ENCODE results near the gene ARRDC2.

ARRDC2 gene

DNA sequence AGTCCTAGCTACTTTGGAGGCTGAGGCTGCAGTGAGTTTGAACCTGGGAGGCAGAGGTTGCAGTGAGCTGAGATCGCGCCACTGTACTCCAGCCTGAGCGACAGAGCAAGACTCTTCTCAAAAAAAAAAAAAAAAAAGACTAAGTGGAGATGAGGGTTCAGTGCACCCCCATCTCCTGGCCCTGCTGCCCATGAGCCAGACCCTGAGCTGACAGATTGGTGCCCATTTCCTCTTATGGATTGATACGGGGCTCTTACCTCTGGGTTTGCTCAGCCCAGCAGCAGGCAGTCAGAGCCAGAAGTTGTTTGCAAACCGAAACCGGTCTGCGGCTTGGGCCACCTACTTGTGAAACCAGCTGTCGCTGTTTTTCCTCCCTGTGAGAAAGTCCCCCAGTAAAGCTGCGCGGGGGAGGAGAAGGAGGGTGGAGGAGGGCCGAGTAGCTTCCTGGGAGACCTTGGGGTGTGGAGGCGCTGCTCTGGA lies 36.9 kb downstream of the ARRDC2 start:
- no peak for DNase-seq (ENCODE audit: extremely low spot score)
- ChIA-PET POLR2A (interaction anchor here (1.1 kb wide), 2 partner anchors 12 to 16 kb away, joined by 3 read pairs; no protein-coding TSS in a partner anchor), CTCF (interaction anchor here (0.6 to 0.7 kb wide), 2 partner anchors 19 to 50 kb away, joined by 3 read pairs; no protein-coding TSS in a partner anchor)

GRCh38 chr19:18045307-18046050 lies 37.5 kb downstream of the ARRDC2 start:
- ChIA-PET CTCF (interaction anchor here (0.6 kb wide), 1 partner anchor 51 kb away, joined by 3 read pairs; no protein-coding TSS in a partner anchor), POLR2A (interaction anchor here (1.1 kb wide), 1 partner anchor 17 kb away, joined by 3 read pairs; no protein-coding TSS in a partner anchor)
- no peak for TF ChIP-seq FOXM1 (IDR thresholded peaks at IDR 0.05; ENCODE audit: borderline replicate concordance)
- DNase-seq (ENCODE audit: extremely low spot score): no peak

More for the DNA sequence above, 36.9 kb downstream of the ARRDC2 start:
- TF ChIP-seq ZNF384 (IDR thresholded peaks at IDR 0.05) (no peak), CTBP1 (IDR thresholded peaks at IDR 0.05; ENCODE audit: borderline replicate concordance) (no peak), ARNT (IDR thresholded peaks at IDR 0.05) (no peak), ELF4 (IDR thresholded peaks at IDR 0.05) (no peak), SUZ12 (IDR thresholded peaks at IDR 0.05) (no peak), TARDBP (IDR thresholded peaks at IDR 0.05) (no peak), L3MBTL2 (conservative IDR thresholded peaks at IDR 0.05) (no peak), BHLHE40 (IDR thresholded peaks at IDR 0.05; ENCODE audit: borderline replicate concordance) (no peak), NFRKB (IDR thresholded peaks at IDR 0.05) (no peak), FOXK2 (IDR thresholded peaks at IDR 0.05) (no peak), FOXM1 (IDR thresholded peaks at IDR 0.05; ENCODE audit: borderline replicate concordance) (no peak)

GRCh38 chr19:18046059-18046718 lies 38.2 kb downstream of the ARRDC2 start:
- ChIA-PET POLR2A (no interaction called here), CTCF (no interaction called here)
- TF ChIP-seq HDGF (IDR thresholded peaks at IDR 0.05; ENCODE audit: borderline replicate concordance) (no peak), FOXK2 (IDR thresholded peaks at IDR 0.05) (no peak), FOXM1 (IDR thresholded peaks at IDR 0.05; ENCODE audit: borderline replicate concordance) (no peak), CTBP1 (IDR thresholded peaks at IDR 0.05; ENCODE audit: borderline replicate concordance) (no peak), ZNF384 (IDR thresholded peaks at IDR 0.05) (no peak), SP1 (IDR thresholded peaks at IDR 0.05) (no peak), TARDBP (IDR thresholded peaks at IDR 0.05) (no peak), SUZ12 (IDR thresholded peaks at IDR 0.05) (no peak), L3MBTL2 (conservative IDR thresholded peaks at IDR 0.05) (no peak), ARNT (IDR thresholded peaks at IDR 0.05) (no peak)
- TF ChIP-seq, protein P1, sequence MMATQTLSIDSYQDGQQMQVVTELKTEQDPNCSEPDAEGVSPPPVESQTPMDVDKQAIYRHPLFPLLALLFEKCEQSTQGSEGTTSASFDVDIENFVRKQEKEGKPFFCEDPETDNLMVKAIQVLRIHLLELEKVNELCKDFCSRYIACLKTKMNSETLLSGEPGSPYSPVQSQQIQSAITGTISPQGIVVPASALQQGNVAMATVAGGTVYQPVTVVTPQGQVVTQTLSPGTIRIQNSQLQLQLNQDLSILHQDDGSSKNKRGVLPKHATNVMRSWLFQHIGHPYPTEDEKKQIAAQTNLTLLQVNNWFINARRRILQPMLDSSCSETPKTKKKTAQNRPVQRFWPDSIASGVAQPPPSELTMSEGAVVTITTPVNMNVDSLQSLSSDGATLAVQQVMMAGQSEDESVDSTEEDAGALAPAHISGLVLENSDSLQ (IDR thresholded peaks at IDR 0.05): no peak
- DNase-seq (ENCODE audit: extremely low spot score): no peak

DNA sequence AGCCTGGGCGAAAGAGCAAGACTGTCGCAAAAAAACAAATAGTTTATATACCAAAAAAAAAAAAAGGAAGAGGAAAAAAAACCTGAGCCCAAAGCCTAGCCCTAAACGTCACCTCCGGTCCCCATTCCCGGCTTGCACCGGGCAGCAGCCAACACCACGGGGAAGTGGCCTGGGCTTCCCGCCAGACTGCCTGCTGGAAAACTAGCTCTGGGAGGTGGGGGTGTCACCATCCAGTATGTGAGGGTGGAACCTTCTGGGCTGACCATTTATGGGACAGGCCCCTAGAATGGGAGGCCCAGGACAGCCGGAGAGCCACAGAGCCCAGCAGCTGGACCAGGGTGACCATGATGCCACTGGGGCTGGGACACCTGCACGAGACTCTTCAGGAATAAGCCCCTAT lies 41.4 kb downstream of the ARRDC2 start:
- DNase-seq (ENCODE audit: extremely low spot score): no peak
- ChIA-PET POLR2A (no interaction called here), CTCF (no interaction called here)
- TF ChIP-seq CTBP1 (IDR thresholded peaks at IDR 0.05; ENCODE audit: borderline replicate concordance): no peak
- no peak for TF ChIP-seq BHLHE40 (IDR thresholded peaks at IDR 0.05; ENCODE audit: borderline replicate concordance)
- no peak for TF ChIP-seq LEF1 (IDR thresholded peaks at IDR 0.05; ENCODE audit: borderline replicate concordance)
- no peak for TF ChIP-seq FOXK2 (IDR thresholded peaks at IDR 0.05)
- TF ChIP-seq, protein P1 (IDR thresholded peaks at IDR 0.05): no peak
- no peak for TF ChIP-seq ZNF384 (IDR thresholded peaks at IDR 0.05)
- TF ChIP-seq L3MBTL2 (conservative IDR thresholded peaks at IDR 0.05): no peak
- TF ChIP-seq FOXM1 (IDR thresholded peaks at IDR 0.05; ENCODE audit: borderline replicate concordance): no peak
- TF ChIP-seq FOXA1 (IDR thresholded peaks at IDR 0.05): no peak
- no peak for TF ChIP-seq HDGF (IDR thresholded peaks at IDR 0.05; ENCODE audit: borderline replicate concordance)
- TF ChIP-seq ARNT (IDR thresholded peaks at IDR 0.05): no peak
- no peak for TF ChIP-seq NFRKB (IDR thresholded peaks at IDR 0.05)
- no peak for TF ChIP-seq ELF4 (IDR thresholded peaks at IDR 0.05)
- TF ChIP-seq SP1 (IDR thresholded peaks at IDR 0.05): no peak
- TF ChIP-seq SUZ12 (IDR thresholded peaks at IDR 0.05): no peak
- no peak for TF ChIP-seq TARDBP (IDR thresholded peaks at IDR 0.05)

- CTCF ChIA-PET: no interaction called here
- POLR2A ChIA-PET: no interaction called here
- TF ChIP-seq CTBP1 (IDR thresholded peaks at IDR 0.05; ENCODE audit: borderline replicate concordance) (no peak), TARDBP (IDR thresholded peaks at IDR 0.05) (no peak), NFRKB (IDR thresholded peaks at IDR 0.05) (no peak), SP1 (IDR thresholded peaks at IDR 0.05) (no peak), FOXK2 (IDR thresholded peaks at IDR 0.05) (no peak), ELF4 (IDR thresholded peaks at IDR 0.05) (no peak), ARNT (IDR thresholded peaks at IDR 0.05) (no peak), BHLHE40 (IDR thresholded peaks at IDR 0.05; ENCODE audit: borderline replicate concordance) (no peak), SUZ12 (IDR thresholded peaks at IDR 0.05) (no peak), HDGF (IDR thresholded peaks at IDR 0.05; ENCODE audit: borderline replicate concordance) (no peak), L3MBTL2 (conservative IDR thresholded peaks at IDR 0.05) (no peak), FOXA1 (IDR thresholded peaks at IDR 0.05) (no peak), FOXM1 (IDR thresholded peaks at IDR 0.05; ENCODE audit: borderline replicate concordance) (no peak), LEF1 (IDR thresholded peaks at IDR 0.05; ENCODE audit: borderline replicate concordance) (no peak), ZNF384 (IDR thresholded peaks at IDR 0.05) (no peak)
- TF ChIP-seq, protein P1 (IDR thresholded peaks at IDR 0.05): no peak
- no peak for DNase-seq (ENCODE audit: extremely low spot score)
These were observed 43.9 kb downstream of the ARRDC2 start for GRCh38 chr19:18051887-18052286.

Measured in HEK293T (cell line).